IMR-90 (cell line): Measurements from ENCODE around the gene RNF130. TPM values are rescaled to one million over a fixed set of nuclear protein-coding genes. Genes with fewer than 3 reads are reported as not detected.

Source experiments
- microRNA-seq, 2 experiments: library from miRNA; stranded (forward) in 1 of 2; unstranded in 1 of 2; fragments of 10-50 nt in 1 of 2; fragments of <30 nt in 1 of 2; gene quantifications in 1 of 2; microRNA quantifications in 1 of 2; one replicate each; pipeline versions ENCODE3 to v1.1.0; 2013 to 2020; ENCODE audit not compliant: insufficient read depth in 1 of 2, insufficient read length in 1 of 2, unreplicated experiment in 1 of 2
- polyA plus RNA-seq, 3 experiments: library from polyadenylated mRNA; depleted of rRNA; stranded (reverse); fragments of >200 nt; gene quantifications; 2 replicates each; pipeline ENCODE4 v1.2.3, GENCODE V29; 2012; ENCODE audit warnings: low replicate concordance in 1 of 3
- small RNA-seq, 5 experiments: library from RNA; depleted of rRNA; stranded (forward); fragments of <200 nt; gene quantifications; one replicate each; pipeline ENCODE3, GENCODE V24; 2012
- total RNA-seq: library from RNA; depleted of rRNA; stranded (reverse); fragments of >200 nt; gene quantifications from 2 replicates; pipeline ENCODE4 v1.2.3, GENCODE V29; 2012; rRNA removed

RNF130 gene
- total and polyA plus RNA-seq, 2 of the 4 experiments (the other 2 are of a cell fraction): 12.9 to 21.7 TPM

Small RNA genes within 50 kb of the gene (microRNA-seq; reads per million reads assigned to microRNA genes)
- gene MIR340: 219 to 458 reads per million in 2 experiments

Small RNA genes within 50 kb of the gene (small RNA-seq; reads per million reads assigned to genes)
- gene MIR340: 2.5 to 1,718 (median 440) reads per million in 5 experiments

Other genes starting within 250 kb of the RNF130 start
- 6.6 and 7.2 TPM in 2 replicates for gene MRNIP, start 212.9 kb downstream of the RNF130 start, total RNA-seq
- gene MRNIP, start 212.9 kb downstream of the RNF130 start, polyA plus RNA-seq (2012; rRNA removed): 20.3 and 24.7 TPM in 2 replicates
- gene TBC1D9B, start 163.9 kb downstream of the RNF130 start, total RNA-seq: 18.3 and 58.6 TPM in 2 replicates
- gene TBC1D9B, start 163.9 kb downstream of the RNF130 start, polyA plus RNA-seq (2012; rRNA removed): 78.1 and 83.8 TPM in 2 replicates
- not detected in 2 replicates for gene RASGEF1C, start 137.5 kb upstream of the RNF130 start, total RNA-seq
- not detected in 2 replicates for gene RASGEF1C, start 137.5 kb upstream of the RNF130 start, polyA plus RNA-seq (2012; rRNA removed)
- 22.9 and 27.8 TPM in 2 replicates for gene MAPK9, start 220.3 kb upstream of the RNF130 start, total RNA-seq
- gene MAPK9, start 220.3 kb upstream of the RNF130 start, polyA plus RNA-seq (2012; rRNA removed): 20.1 and 23.3 TPM in 2 replicates